ENCODE results near the gene BNIP5.

DNA sequence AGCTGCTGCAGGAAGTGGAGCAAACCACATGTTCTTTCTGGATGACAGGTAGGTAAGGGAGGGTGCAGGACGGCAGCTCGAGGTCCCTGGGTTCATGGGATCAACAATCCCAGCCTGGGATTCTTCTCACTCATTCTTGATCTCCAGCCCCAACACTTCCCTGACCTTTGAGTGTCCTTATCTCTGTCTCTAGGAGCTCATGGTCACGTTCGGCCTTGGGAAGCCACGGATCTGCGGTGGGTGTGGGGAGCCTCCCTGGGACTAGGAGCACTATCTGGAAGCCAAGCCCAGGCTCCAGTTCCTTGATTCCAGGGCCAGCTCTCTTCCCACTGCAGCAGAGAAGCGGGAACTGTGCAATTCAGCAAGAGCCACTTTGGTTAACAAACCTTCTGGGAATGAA is 27.5 kb downstream of the BNIP5 start:
- TF ChIP-seq EZH2 (IDR thresholded peaks at IDR 0.05; ENCODE audit: borderline replicate concordance, low read length) = no peak
- TF ChIP-seq, protein P1, sequence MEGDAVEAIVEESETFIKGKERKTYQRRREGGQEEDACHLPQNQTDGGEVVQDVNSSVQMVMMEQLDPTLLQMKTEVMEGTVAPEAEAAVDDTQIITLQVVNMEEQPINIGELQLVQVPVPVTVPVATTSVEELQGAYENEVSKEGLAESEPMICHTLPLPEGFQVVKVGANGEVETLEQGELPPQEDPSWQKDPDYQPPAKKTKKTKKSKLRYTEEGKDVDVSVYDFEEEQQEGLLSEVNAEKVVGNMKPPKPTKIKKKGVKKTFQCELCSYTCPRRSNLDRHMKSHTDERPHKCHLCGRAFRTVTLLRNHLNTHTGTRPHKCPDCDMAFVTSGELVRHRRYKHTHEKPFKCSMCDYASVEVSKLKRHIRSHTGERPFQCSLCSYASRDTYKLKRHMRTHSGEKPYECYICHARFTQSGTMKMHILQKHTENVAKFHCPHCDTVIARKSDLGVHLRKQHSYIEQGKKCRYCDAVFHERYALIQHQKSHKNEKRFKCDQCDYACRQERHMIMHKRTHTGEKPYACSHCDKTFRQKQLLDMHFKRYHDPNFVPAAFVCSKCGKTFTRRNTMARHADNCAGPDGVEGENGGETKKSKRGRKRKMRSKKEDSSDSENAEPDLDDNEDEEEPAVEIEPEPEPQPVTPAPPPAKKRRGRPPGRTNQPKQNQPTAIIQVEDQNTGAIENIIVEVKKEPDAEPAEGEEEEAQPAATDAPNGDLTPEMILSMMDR (conservative IDR thresholded peaks at IDR 0.05 in 1 of 2, IDR thresholded peaks at IDR 0.05 in 1 of 2; ENCODE audit: extremely low read depth in 1 of 2, insufficient read depth in 1 of 2, low read depth in 1 of 2, low read length in 2 of 2) = no peak
